CD14-positive monocyte (primary cell): ENCODE data around the gene SRRM3. TPM values are rescaled to one million over a fixed set of nuclear protein-coding genes. Genes with fewer than 3 reads are reported as not detected.

Source experiments
- DNase-seq, 3 donors: peaks; one replicate each; pipeline ENCODE4 v3.0.0-alpha.2; 2011 to 2022
- H2AFZ ChIP-seq: 2 replicates; pipeline ENCODE4 v1.6.0; 2012; ENCODE audit warnings: mild to moderate bottlenecking, low read depth, low read length, inconsistent platforms; ENCODE audit not compliant: insufficient read depth, poor library complexity, severe bottlenecking
- H3K27ac ChIP-seq, 2 donors: 1 replicate in 1 of 2; 2 replicates in 1 of 2; pipeline ENCODE4 v1.5.1; 2012 to 2013; ENCODE audit warnings: low read length in 2 of 2, control low read depth in 1 of 2, inconsistent platforms in 1 of 2, low read depth in 1 of 2, mild to moderate bottlenecking in 1 of 2
- H3K27me3 ChIP-seq, 2 donors: one replicate each; pipeline versions ENCODE4 v1.6.0 to v1.6.1; 2011 to 2013; ENCODE audit warnings: low read length in 2 of 2; ENCODE audit not compliant: control insufficient read depth in 2 of 2, insufficient read depth in 2 of 2
- H3K36me3 ChIP-seq, 2 donors: replicated peaks in 1 of 2; 1 replicate in 1 of 2; 2 replicates in 1 of 2; pipeline versions ENCODE4 v1.5.1 to v1.6.1; 2012 to 2013; ENCODE audit warnings: low read length in 2 of 2, control low read depth in 1 of 2, inconsistent platforms in 1 of 2, mild to moderate bottlenecking in 1 of 2; ENCODE audit not compliant: insufficient read depth in 2 of 2, control insufficient read depth in 1 of 2
- H3K4me1 ChIP-seq, 2 donors: 1 replicate in 1 of 2; 2 replicates in 1 of 2; pipeline versions ENCODE4 v1.5.1 to v1.6.1; 2012 to 2013; ENCODE audit warnings: low read length in 2 of 2, control low read depth in 1 of 2, inconsistent platforms in 1 of 2, mild to moderate bottlenecking in 1 of 2, moderate library complexity in 1 of 2; ENCODE audit not compliant: insufficient read depth in 2 of 2, control insufficient read depth in 1 of 2
- H3K4me2 ChIP-seq: replicated peaks from 2 replicates; pipeline ENCODE3; 2012; ENCODE audit warnings: low read length, moderate library complexity, mild to moderate bottlenecking; ENCODE audit not compliant: poor library complexity, severe bottlenecking; ENCODE audit errors: extremely low read depth
- H3K4me3 ChIP-seq, 3 experiments: fragments of 200-600 bp in 1 of 3; sonication (generic) in 1 of 3; replicated peaks in 1 of 3; 1 replicate in 2 of 3; 2 replicates in 1 of 3; pipeline ENCODE4 v1.5.1; 2011 to 2013; ENCODE audit warnings: low read length in 3 of 3, mild to moderate bottlenecking in 3 of 3, control low read depth in 2 of 3, low read depth in 2 of 3, inconsistent platforms in 1 of 3, moderate library complexity in 1 of 3
- H3K79me2 ChIP-seq: 2 replicates; pipeline ENCODE4 v1.6.0; 2012; ENCODE audit warnings: mild to moderate bottlenecking, control low read depth, inconsistent platforms, low read length, moderate library complexity; ENCODE audit not compliant: insufficient read depth
- H3K9ac ChIP-seq: 2 replicates; pipeline ENCODE4 v1.6.0; 2017; ENCODE audit warnings: low read length, mild to moderate bottlenecking; ENCODE audit not compliant: insufficient read depth, poor library complexity, severe bottlenecking
- H3K9me3 ChIP-seq, 2 donors: replicated peaks in 1 of 2; 1 replicate in 1 of 2; 2 replicates in 1 of 2; pipeline versions ENCODE4 v1.5.1 to v1.6.1; 2012 to 2013; ENCODE audit warnings: low read length in 2 of 2, control low read depth in 1 of 2; ENCODE audit not compliant: control insufficient read depth in 1 of 2, insufficient read depth in 1 of 2
- H4K20me1 ChIP-seq: 2 replicates; pipeline ENCODE4 v1.6.0; 2012; ENCODE audit warnings: mild to moderate bottlenecking, low read length, control low read depth, moderate library complexity; ENCODE audit not compliant: insufficient read depth
- H3K27ac Mint-ChIP-seq, 7 donors: one replicate each; pipeline ENCODE4 v1.8.0; 2020; ENCODE audit warnings: mild to moderate bottlenecking in 7 of 7, mixed read lengths in 7 of 7, moderate library complexity in 6 of 7, inconsistent platforms in 2 of 7
- H3K27me3 Mint-ChIP-seq, 3 donors: one replicate each; pipeline ENCODE4 v1.8.0; 2021 to 2022; ENCODE audit warnings: low read depth in 3 of 3, mild to moderate bottlenecking in 3 of 3, mixed read lengths in 3 of 3, moderate library complexity in 3 of 3, inconsistent platforms in 1 of 3
- H3K36me3 Mint-ChIP-seq, 2 donors: one replicate each; pipeline ENCODE4 v1.8.0; 2020; ENCODE audit warnings: mixed read lengths in 2 of 2, inconsistent platforms in 1 of 2, mild to moderate bottlenecking in 1 of 2
- H3K4me1 Mint-ChIP-seq: one replicate; pipeline ENCODE4 v1.8.0; 2020; ENCODE audit warnings: mild to moderate bottlenecking, mixed read lengths
- H3K4me3 Mint-ChIP-seq, 2 donors: one replicate each; pipeline ENCODE4 v1.8.0; 2020; ENCODE audit warnings: mild to moderate bottlenecking in 2 of 2, mixed read lengths in 2 of 2, moderate library complexity in 1 of 2
- H3K9me3 Mint-ChIP-seq, 7 donors: one replicate each; pipeline ENCODE4 v1.8.0; 2020 to 2022; ENCODE audit warnings: mixed read lengths in 7 of 7, mild to moderate bottlenecking in 6 of 7, moderate library complexity in 6 of 7, inconsistent platforms in 2 of 7
- WGBS: methylation state at CpG from one replicate; pipeline ENCODE4 v1.1.5; 2013; ENCODE audit warnings: missing lambda C conversion rate; ENCODE audit not compliant: insufficient coverage; 5-methylcytosine and 5-hydroxymethylcytosine counted together
- intact Hi-C, 2 donors: fragments of 100-400 bp; cut with micrococcal nuclease; formaldehyde crosslinking; loops; one replicate each; pipeline versions ENCODE4 v1.15.0 to v1.15.1; 2023
- polyA plus RNA-seq, 3 donors: library from polyadenylated mRNA; depleted of rRNA in 1 of 3; unstranded in 2 of 3; stranded (reverse) in 1 of 3; fragments of 300-500 nt in 2 of 3; fragments of >200 nt in 1 of 3; fragmentation: Illumina TruSeq in 2 of 3; gene quantifications; 1 replicate in 2 of 3; 2 replicates in 1 of 3; pipeline ENCODE4 v1.2.3, GENCODE V29; 2012 to 2021
- TF ChIP-seq, protein P1 (sequence below): fragments of 200-600 bp; IDR thresholded peaks from one replicate; pipeline ENCODE4 v1.8.0; 2022; ENCODE audit warnings: antibody characterized with exemption, mild to moderate bottlenecking

The SRRM3 gene
- polyA plus RNA-seq, 3 donors, result not detected

DNA sequence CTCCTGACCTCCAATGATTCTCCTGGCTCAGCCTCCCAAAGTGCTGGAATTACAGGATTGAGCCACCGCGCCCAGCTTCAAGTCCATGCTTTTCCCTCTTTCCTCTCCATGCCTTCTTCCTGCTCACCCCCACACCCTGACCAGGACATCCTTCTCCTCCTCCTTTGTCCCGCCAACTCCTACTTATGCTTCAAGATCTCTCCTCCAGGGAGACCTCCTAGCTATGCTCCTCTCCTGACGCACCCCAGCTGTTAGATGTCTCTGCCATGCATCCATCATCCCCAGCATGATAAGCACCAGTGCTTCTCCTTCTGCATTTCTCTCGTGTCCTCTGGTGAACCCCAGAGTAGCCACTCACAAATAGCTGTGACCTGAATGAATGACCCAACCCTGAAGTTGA lies 21.1 kb downstream of the SRRM3 start:
- TF ChIP-seq, protein P1, sequence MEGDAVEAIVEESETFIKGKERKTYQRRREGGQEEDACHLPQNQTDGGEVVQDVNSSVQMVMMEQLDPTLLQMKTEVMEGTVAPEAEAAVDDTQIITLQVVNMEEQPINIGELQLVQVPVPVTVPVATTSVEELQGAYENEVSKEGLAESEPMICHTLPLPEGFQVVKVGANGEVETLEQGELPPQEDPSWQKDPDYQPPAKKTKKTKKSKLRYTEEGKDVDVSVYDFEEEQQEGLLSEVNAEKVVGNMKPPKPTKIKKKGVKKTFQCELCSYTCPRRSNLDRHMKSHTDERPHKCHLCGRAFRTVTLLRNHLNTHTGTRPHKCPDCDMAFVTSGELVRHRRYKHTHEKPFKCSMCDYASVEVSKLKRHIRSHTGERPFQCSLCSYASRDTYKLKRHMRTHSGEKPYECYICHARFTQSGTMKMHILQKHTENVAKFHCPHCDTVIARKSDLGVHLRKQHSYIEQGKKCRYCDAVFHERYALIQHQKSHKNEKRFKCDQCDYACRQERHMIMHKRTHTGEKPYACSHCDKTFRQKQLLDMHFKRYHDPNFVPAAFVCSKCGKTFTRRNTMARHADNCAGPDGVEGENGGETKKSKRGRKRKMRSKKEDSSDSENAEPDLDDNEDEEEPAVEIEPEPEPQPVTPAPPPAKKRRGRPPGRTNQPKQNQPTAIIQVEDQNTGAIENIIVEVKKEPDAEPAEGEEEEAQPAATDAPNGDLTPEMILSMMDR, result no peak
- whole genome bisulfite sequencing, result 94% methylated on average over 4 of the region's 5 CpGs
- H3K4me1 Mint-ChIP-seq, result no peaks in the 10 kb centered on the region
- no peak overlapping the region for H3K9ac ChIP-seq
- intact Hi-C loops, result no loop called here
- no peak overlapping the region for H3K4me3 ChIP-seq
- no peaks in the 10 kb centered on the region for H3K36me3 Mint-ChIP-seq
- no peaks in the 10 kb centered on the region for H3K36me3 ChIP-seq
- peak overlapping the region in 1 of 2 donors; percentile 26 for H3K4me3 Mint-ChIP-seq
- H3K27ac ChIP-seq, result no peak overlapping the region
- no peaks in the 10 kb centered on the region for H3K4me1 ChIP-seq
- H3K79me2 ChIP-seq, result no peaks in the 10 kb centered on the region
- H3K27me3 Mint-ChIP-seq, result peaks cover 20 to 28% (median 22%) of the 10 kb centered on the region in 3 donors
- peaks cover 3 to 7% of the 10 kb centered on the region in 2 donors for H3K27me3 ChIP-seq
- peak overlapping the region in 1 of 7 donors; percentile 19 for H3K27ac Mint-ChIP-seq
- no peaks in the 10 kb centered on the region for H3K9me3 ChIP-seq
- DNase-seq, result no peak
- H2AFZ ChIP-seq, result no peak overlapping the region
- H3K4me2 ChIP-seq, result no peak overlapping the region
- peaks cover 0 to 12% (median 0%) of the 10 kb centered on the region in 7 donors for H3K9me3 Mint-ChIP-seq
- H4K20me1 ChIP-seq, result no peaks in the 10 kb centered on the region

DNA sequence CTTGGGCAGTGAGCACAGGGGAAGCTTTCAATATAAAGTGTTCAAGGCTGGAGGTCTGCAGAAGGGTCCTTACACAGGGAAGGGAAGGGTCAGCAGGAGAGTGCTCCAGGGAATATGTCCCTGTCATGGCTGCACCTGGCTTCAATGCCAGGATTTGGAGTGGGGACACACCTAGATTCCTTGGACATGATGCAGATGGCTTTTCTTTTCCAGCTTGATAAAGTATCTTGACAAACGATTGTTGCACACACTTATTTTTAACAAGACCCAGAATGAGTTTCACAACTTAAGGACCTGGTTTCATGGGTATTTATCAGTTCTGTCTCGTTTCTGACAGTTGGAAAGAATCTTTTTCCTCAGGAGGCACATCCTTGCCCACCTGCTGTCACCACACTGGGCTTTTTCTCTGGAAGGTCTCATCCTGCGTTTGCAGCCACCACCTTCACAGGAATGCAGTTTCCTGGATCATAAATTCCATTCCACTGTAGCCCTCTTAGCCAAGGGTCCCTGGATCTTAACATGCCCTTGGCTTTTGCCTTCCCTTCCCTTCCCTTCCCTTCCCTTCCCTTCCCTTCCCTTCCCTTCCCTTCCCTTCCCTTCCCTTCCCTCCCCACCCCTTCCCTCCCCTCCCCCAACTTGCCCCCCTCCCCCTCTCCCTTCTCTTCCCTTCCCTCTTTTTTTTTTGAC lies 21.7 kb downstream of the SRRM3 start:
- H3K36me3 Mint-ChIP-seq, result no peaks in the 10 kb centered on the region
- peaks cover 0 to 12% (median 0%) of the 10 kb centered on the region in 7 donors for H3K9me3 Mint-ChIP-seq
- Histone ChIP-seq H2AFZ (no peak overlapping the region), H3K79me2 (no peaks in the 10 kb centered on the region), H4K20me1 (no peaks in the 10 kb centered on the region), H3K4me1 (no peaks in the 10 kb centered on the region), H3K4me2 (no peak overlapping the region), H3K4me3 (no peak overlapping the region), H3K27ac (no peak overlapping the region), H3K9ac (no peak overlapping the region), H3K36me3 (no peaks in the 10 kb centered on the region), H3K27me3 (peaks cover 3 to 7% of the 10 kb centered on the region in 2 donors), H3K9me3 (no peaks in the 10 kb centered on the region)
- no peak overlapping the region for H3K4me3 Mint-ChIP-seq
- TF ChIP-seq, protein P1, result no peak
- DNase-seq, result no peak
- H3K27me3 Mint-ChIP-seq, result peaks cover 14 to 24% (median 21%) of the 10 kb centered on the region in 3 donors
- H3K4me1 Mint-ChIP-seq, result no peaks in the 10 kb centered on the region
- intact Hi-C loops, result no loop called here
- WGBS, result 14% methylated on average over 2 of the region's 3 CpGs
- no peak overlapping the region for H3K27ac Mint-ChIP-seq
